Mesodermal cell (in vitro differentiated cells): Measurements from ENCODE around the gene UGT2B28.
"Not testable (repeated sequence)": the region's sequence is repeated elsewhere in the genome, so short reads cannot be mapped to it uniquely, and the experiment has no call there.

ENCODE experiments used
- H3K27ac ChIP-seq: 2 replicates; pipeline ENCODE4 v1.7.0; 2013; ENCODE audit warnings: mild to moderate bottlenecking, low read depth, low read length, moderate library complexity; ENCODE audit not compliant: severe bottlenecking
- H3K36me3 ChIP-seq: 2 replicates; pipeline ENCODE4 v1.7.1; 2013; ENCODE audit warnings: mild to moderate bottlenecking, low read length, moderate library complexity; ENCODE audit not compliant: control insufficient read depth, insufficient read depth
- H3K4me1 ChIP-seq: one replicate; pipeline ENCODE4 v1.7.1; 2013; ENCODE audit warnings: mild to moderate bottlenecking, low read length; ENCODE audit not compliant: insufficient read depth, control insufficient read depth, poor library complexity, severe bottlenecking
- H3K4me3 ChIP-seq: 2 replicates; pipeline ENCODE4 v1.7.0; 2013; ENCODE audit warnings: low read length, control low read depth, mild to moderate bottlenecking; ENCODE audit not compliant: insufficient read depth, poor library complexity, severe bottlenecking; ENCODE audit errors: extremely low read depth
- H3K9me3 ChIP-seq: 2 replicates; pipeline ENCODE4 v1.7.1; 2013; ENCODE audit warnings: mild to moderate bottlenecking, low read length, moderate library complexity; ENCODE audit not compliant: control insufficient read depth
- WGBS, 2 experiments: methylation state at CpG; one replicate each; pipeline ENCODE4 v1.1.5; 2013; ENCODE audit warnings: missing lambda C conversion rate in 2 of 2; ENCODE audit not compliant: insufficient coverage in 2 of 2; 5-methylcytosine and 5-hydroxymethylcytosine counted together

UGT2B28 gene

GRCh38 chr4:69309549-69310076, 29.3 kb downstream of the UGT2B28 start:
- WGBS, 2 experiments: 100% methylated on average over 1 to 2 of the region's 5 CpGs
- H3K27ac ChIP-seq, H3K4me3 ChIP-seq, H3K4me1 ChIP-seq, H3K9me3 ChIP-seq, H3K36me3 ChIP-seq: not testable (repeated sequence)

- H3K27ac ChIP-seq, H3K4me1 ChIP-seq, H3K36me3 ChIP-seq, H3K9me3 ChIP-seq, H3K4me3 ChIP-seq: not testable (repeated sequence)
- WGBS, 2 experiments: 83 to 92% methylated on average over 2 of the region's 4 CpGs
These were observed 30.0 kb downstream of the UGT2B28 start for GRCh38 chr4:69310262-69310661.

GRCh38 chr4:69317669-69318298, 37.5 kb downstream of the UGT2B28 start:
- not testable (repeated sequence) for H3K27ac ChIP-seq, H3K36me3 ChIP-seq, H3K4me3 ChIP-seq, H3K9me3 ChIP-seq
- 30 to 100% methylated on average over 1 to 2 of the region's 3 CpGs for WGBS, 2 experiments
- H3K4me1 ChIP-seq: peaks cover 10% of the 10 kb centered on the region

- Histone ChIP-seq H3K9me3 (no peaks in the 10 kb centered on the region), H3K4me1 (peaks cover 12% of the 10 kb centered on the region), H3K4me3 (no peak overlapping the region), H3K27ac (no peak overlapping the region), H3K36me3 (no peaks in the 10 kb centered on the region)
- WGBS, 2 experiments: 100% methylated on average over 1 of the region's 2 CpGs; no CpG with 5 or more reads in 1 of the 2 experiments
These were observed 41.0 kb downstream of the UGT2B28 start for GRCh38 chr4:69321153-69321729.

GRCh38 chr4:69322055-69322454, 41.8 kb downstream of the UGT2B28 start:
- Histone ChIP-seq H3K36me3 (no peaks in the 10 kb centered on the region), H3K9me3 (no peaks in the 10 kb centered on the region), H3K4me3 (no peak overlapping the region), H3K4me1 (peaks cover 12% of the 10 kb centered on the region), H3K27ac (no peak overlapping the region)
- 80% methylated on average over 2 of the region's 2 CpGs; no CpG with 5 or more reads in 1 of the 2 experiments for WGBS, 2 experiments

- no peak overlapping the region for H3K27ac ChIP-seq
- WGBS, 2 experiments: 96 to 100% methylated on average over 2 of the region's 2 CpGs
- peaks cover 12% of the 10 kb centered on the region for H3K4me1 ChIP-seq
- no peak overlapping the region for H3K4me3 ChIP-seq
- H3K36me3 ChIP-seq: no peaks in the 10 kb centered on the region
- no peaks in the 10 kb centered on the region for H3K9me3 ChIP-seq
These were observed 43.0 kb downstream of the UGT2B28 start for GRCh38 chr4:69323284-69323683.

GRCh38 chr4:69330345-69331047, 50.2 kb downstream of the UGT2B28 start:
- no peak overlapping the region for H3K27ac ChIP-seq
- WGBS, 2 experiments: 100% methylated on average over 2 to 3 of the region's 4 CpGs
- H3K36me3 ChIP-seq: no peaks in the 10 kb centered on the region

GRCh38 chr4:69331304-69331703, 51.0 kb downstream of the UGT2B28 start:
- H3K27ac ChIP-seq, H3K4me1 ChIP-seq, H3K4me3 ChIP-seq, H3K9me3 ChIP-seq, H3K36me3 ChIP-seq: not testable (repeated sequence)
- WGBS, 2 experiments: 95 to 100% methylated on average over 2 of the region's 2 CpGs

More at GRCh38 chr4:69330345-69331047, 50.2 kb downstream of the UGT2B28 start:
- Histone ChIP-seq H3K4me3 (no peak overlapping the region), H3K4me1 (no peaks in the 10 kb centered on the region), H3K9me3 (no peaks in the 10 kb centered on the region)

- not testable (repeated sequence) for H3K27ac ChIP-seq, H3K36me3 ChIP-seq, H3K4me3 ChIP-seq, H3K4me1 ChIP-seq, H3K9me3 ChIP-seq
These were observed 55.2 kb downstream of the UGT2B28 start for GRCh38 chr4:69335485-69335884.

GRCh38 chr4:69343114-69343513, 62.8 kb downstream of the UGT2B28 start:
- H3K4me1 ChIP-seq, H3K27ac ChIP-seq, H3K4me3 ChIP-seq, H3K36me3 ChIP-seq, H3K9me3 ChIP-seq: not testable (repeated sequence)
- no CpG with 5 or more reads among the region's 2 CpGs for whole genome bisulfite sequencing, 2 experiments
